ENCODE measurements around the gene ZDHHC1. TPM values are rescaled to one million over a fixed set of nuclear protein-coding genes. Genes with fewer than 3 reads are reported as not detected.

The ZDHHC1 gene
- total RNA-seq, 1 donor from 2014 or later: 16.3 TPM

Other genes with a start within 250 kb of the ZDHHC1 start
- gene NOL3, start 245.9 kb downstream of the ZDHHC1 start, total RNA-seq: 37.9 TPM
- 25.7 TPM for gene MATCAP1, start 232.5 kb downstream of the ZDHHC1 start, total RNA-seq
- gene EXOC3L1, start 226.3 kb downstream of the ZDHHC1 start, total RNA-seq: 1.3 TPM
- 45.0 TPM for gene E2F4, start 224.3 kb downstream of the ZDHHC1 start, total RNA-seq
- 2.0 TPM for gene ELMO3, start 217.3 kb downstream of the ZDHHC1 start, total RNA-seq
- gene TMEM208, start 189.3 kb downstream of the ZDHHC1 start, total RNA-seq: 24.6 TPM
- gene FHOD1, start 169.0 kb downstream of the ZDHHC1 start, total RNA-seq: 35.3 TPM
- gene SLC9A5, start 167.5 kb downstream of the ZDHHC1 start, total RNA-seq: 1.2 TPM
- 15.0 TPM for gene PLEKHG4, start 136.9 kb downstream of the ZDHHC1 start, total RNA-seq
- 0.53 TPM for gene KCTD19, start 89.7 kb downstream of the ZDHHC1 start, total RNA-seq
- gene LRRC36, start 89.7 kb downstream of the ZDHHC1 start, total RNA-seq: 1.5 TPM
- gene TPPP3, start 23.0 kb downstream of the ZDHHC1 start, total RNA-seq: 12.5 TPM
- gene HSD11B2, start 14.6 kb upstream of the ZDHHC1 start, total RNA-seq: 0.53 TPM
- gene ATP6V0D1, start 64.7 kb upstream of the ZDHHC1 start, total RNA-seq: 46.4 TPM
- not detected for gene AGRP, start 67.1 kb upstream of the ZDHHC1 start, total RNA-seq
- 116 TPM for gene RIPOR1, start 112.4 kb upstream of the ZDHHC1 start, total RNA-seq
- gene CTCF, start 146.0 kb upstream of the ZDHHC1 start, total RNA-seq: 44.0 TPM
- gene CARMIL2, start 228.7 kb upstream of the ZDHHC1 start, total RNA-seq: 2.8 TPM
- gene ACD, start 243.8 kb upstream of the ZDHHC1 start, total RNA-seq: 21.2 TPM
- gene PARD6A, start 244.5 kb upstream of the ZDHHC1 start, total RNA-seq: 5.6 TPM